ENCODE results near the gene PIK3R6.

PIK3R6 gene

GRCh38 chr17:8801135-8801840 is 66.2 kb downstream of the PIK3R6 start:
- TF ChIP-seq MAX (IDR thresholded peaks at IDR 0.05; ENCODE audit: low read depth, low read length) (no peak), POLR2A (IDR thresholded peaks at IDR 0.05; ENCODE audit: extremely low read depth, insufficient read length) (no peak), MYC (IDR thresholded peaks at IDR 0.05; ENCODE audit: low read depth, low read length) (no peak), CTCF (IDR thresholded peaks at IDR 0.05; ENCODE audit: low read depth, low read length) (no peak)
- H3K4me3 ChIP-seq (ENCODE audit: low read depth, low read length) = no peak overlapping the region
- no peak for DNase-seq (ENCODE audit: low read depth)

GRCh38 chr17:8800656-8801055 is 66.8 kb downstream of the PIK3R6 start:
- no peak overlapping the region for H3K4me3 ChIP-seq (ENCODE audit: low read depth, low read length)
- TF ChIP-seq POLR2A (IDR thresholded peaks at IDR 0.05; ENCODE audit: extremely low read depth, insufficient read length) (no peak), MYC (IDR thresholded peaks at IDR 0.05; ENCODE audit: low read depth, low read length) (no peak), CTCF (IDR thresholded peaks at IDR 0.05; ENCODE audit: low read depth, low read length) (no peak), MAX (IDR thresholded peaks at IDR 0.05; ENCODE audit: low read depth, low read length) (no peak)
- DNase-seq (ENCODE audit: low read depth) = no peak

- no peak overlapping the region for H3K4me3 ChIP-seq (ENCODE audit: low read depth, low read length)
These were observed 67.8 kb downstream of the PIK3R6 start for GRCh38 chr17:8799570-8800212.

GRCh38 chr17:8798846-8799569 is 68.5 kb downstream of the PIK3R6 start, which contains the start of gene MFSD6L:
Gene MFSD6L, minus strand, starts transcription at chr17:8799365. Its CDS starts 245 bp downstream, at chr17:8799120.
- no peak within 1 kb of the TSS for H3K4me3 ChIP-seq (ENCODE audit: low read depth, low read length)
- DNase-seq (ENCODE audit: low read depth) = no peak
- TF ChIP-seq CTCF (IDR thresholded peaks at IDR 0.05; ENCODE audit: low read depth, low read length) (no peak), MAX (IDR thresholded peaks at IDR 0.05; ENCODE audit: low read depth, low read length) (no peak), MYC (IDR thresholded peaks at IDR 0.05; ENCODE audit: low read depth, low read length) (no peak), POLR2A (IDR thresholded peaks at IDR 0.05; ENCODE audit: extremely low read depth, insufficient read length) (no peak)

More at GRCh38 chr17:8799570-8800212, 67.8 kb downstream of the PIK3R6 start:
- DNase-seq (ENCODE audit: low read depth) = no peak
- TF ChIP-seq POLR2A (IDR thresholded peaks at IDR 0.05; ENCODE audit: extremely low read depth, insufficient read length) (no peak), CTCF (IDR thresholded peaks at IDR 0.05; ENCODE audit: low read depth, low read length) (no peak), MAX (IDR thresholded peaks at IDR 0.05; ENCODE audit: low read depth, low read length) (no peak), MYC (IDR thresholded peaks at IDR 0.05; ENCODE audit: low read depth, low read length) (no peak)

GRCh38 chr17:8798176-8798845 is 69.2 kb downstream of the PIK3R6 start:
- DNase-seq (ENCODE audit: low read depth) = no peak
- no peak overlapping the region for H3K4me3 ChIP-seq (ENCODE audit: low read depth, low read length)
- TF ChIP-seq MYC (IDR thresholded peaks at IDR 0.05; ENCODE audit: low read depth, low read length) (no peak), MAX (IDR thresholded peaks at IDR 0.05; ENCODE audit: low read depth, low read length) (no peak), POLR2A (IDR thresholded peaks at IDR 0.05; ENCODE audit: extremely low read depth, insufficient read length) (no peak), CTCF (IDR thresholded peaks at IDR 0.05; ENCODE audit: low read depth, low read length) (no peak)

All from NB4 (cell line).